GM19023 (cell line): ENCODE results near the gene TTBK2.

Source experiments
- ATAC-seq: cut with Tn5 transposase; IDR thresholded peaks from one replicate; pipeline ENCODE4 v1.9.1; 2021; ENCODE audit warnings: mild to moderate bottlenecking, moderate library complexity; ENCODE audit not compliant: unreplicated experiment

The TTBK2 gene

DNA sequence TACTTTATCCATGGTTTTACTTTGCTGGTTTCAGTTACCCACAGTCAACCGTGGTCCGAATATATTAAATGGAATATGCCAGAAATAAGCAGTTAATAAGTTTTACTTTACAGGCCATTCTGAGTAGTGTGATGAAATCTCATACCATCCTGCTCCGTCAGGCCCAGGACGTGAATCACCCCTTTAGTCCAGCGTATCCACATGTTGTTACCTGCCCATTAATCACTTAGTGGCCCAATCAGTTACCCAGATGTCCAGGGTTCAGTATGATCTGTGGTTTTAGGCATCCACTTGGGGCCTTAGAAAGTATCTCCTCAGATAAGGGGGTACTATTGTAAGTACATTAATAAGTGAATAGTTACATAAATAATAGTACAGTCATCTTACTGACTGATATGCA lies 88.0 kb downstream of the TTBK2 start:
- no peak for ATAC-seq

GRCh38 chr15:42826251-42826890 lies 94.2 kb downstream of the TTBK2 start:
- no peak for ATAC-seq

GRCh38 chr15:42825599-42825998 lies 95.0 kb downstream of the TTBK2 start:
- ATAC-seq: no peak

DNA sequence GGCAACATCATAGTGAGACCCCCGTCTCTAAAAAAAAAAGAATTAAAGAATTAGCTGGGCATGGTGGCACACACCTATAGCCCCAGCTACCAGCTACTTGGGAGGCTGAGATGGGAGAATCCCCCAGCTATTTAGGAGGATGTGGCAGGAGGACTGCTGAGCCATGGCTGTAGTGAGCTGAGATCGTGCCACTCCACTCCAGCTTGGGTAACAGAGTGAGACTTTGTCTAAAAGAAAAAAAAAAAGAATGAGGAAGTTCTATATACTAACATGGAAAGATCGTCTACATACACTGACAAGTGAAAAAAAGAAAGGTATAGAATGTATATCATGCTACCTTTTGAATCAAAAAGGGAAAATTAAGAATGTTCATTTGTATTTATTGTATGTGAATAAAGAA lies 99.8 kb downstream of the TTBK2 start:
- ATAC-seq: no peak

- ATAC-seq: no peak
Measured at GRCh38 chr15:42819786-42820185, 100.8 kb downstream of the TTBK2 start.

- no peak for ATAC-seq
Measured at GRCh38 chr15:42811433-42811832, 109.1 kb downstream of the TTBK2 start.

- no peak for ATAC-seq
Measured at GRCh38 chr15:42808913-42809312, 111.7 kb downstream of the TTBK2 start.

DNA sequence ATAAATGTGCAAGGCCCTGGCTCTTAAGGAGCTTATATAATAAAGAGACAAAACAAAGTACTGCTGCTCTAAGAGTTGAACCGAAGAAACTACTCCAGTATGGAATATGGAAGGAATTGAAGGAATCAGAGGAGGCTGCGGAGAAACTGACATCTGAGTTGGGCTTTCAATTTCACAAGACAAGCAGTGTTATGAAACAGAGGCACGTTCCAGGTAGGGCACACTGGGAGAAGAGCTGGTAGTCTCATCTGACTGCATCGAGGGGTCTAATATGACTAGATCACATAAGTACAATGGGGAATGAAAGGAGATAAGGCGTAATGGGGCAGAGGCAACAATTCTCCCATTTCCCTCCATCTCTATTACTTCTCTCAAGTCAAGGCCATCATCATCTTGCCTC lies 115.3 kb downstream of the TTBK2 start:
- no peak for ATAC-seq

DNA sequence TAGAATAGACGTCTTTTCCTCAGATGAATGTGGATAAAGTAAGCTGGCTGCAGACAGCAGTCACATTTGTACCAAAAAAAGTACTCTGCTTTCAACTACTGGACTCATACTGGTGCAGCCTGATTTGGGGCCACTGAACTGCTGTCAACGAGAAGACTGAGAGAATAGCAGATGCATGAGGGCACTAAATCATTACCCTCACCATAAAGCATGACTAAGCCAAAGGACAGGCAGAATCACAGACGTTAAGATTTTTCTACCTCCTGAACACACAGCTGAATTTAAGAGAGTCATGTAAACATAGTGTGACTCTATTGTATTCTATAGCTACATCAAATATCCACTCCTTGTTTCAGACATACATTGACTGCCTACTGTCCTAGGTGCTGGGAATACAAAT lies 115.8 kb downstream of the TTBK2 start:
- no peak for ATAC-seq

GRCh38 chr15:42803436-42803835 lies 117.1 kb downstream of the TTBK2 start:
- ATAC-seq: no peak

- ATAC-seq: no peak
Measured at GRCh38 chr15:42802168-42802567, 118.4 kb downstream of the TTBK2 start.

- ATAC-seq: no peak
Measured at GRCh38 chr15:42800731-42801474, 119.7 kb downstream of the TTBK2 start.

GRCh38 chr15:42798802-42799201 lies 121.8 kb downstream of the TTBK2 start:
- no peak for ATAC-seq

DNA sequence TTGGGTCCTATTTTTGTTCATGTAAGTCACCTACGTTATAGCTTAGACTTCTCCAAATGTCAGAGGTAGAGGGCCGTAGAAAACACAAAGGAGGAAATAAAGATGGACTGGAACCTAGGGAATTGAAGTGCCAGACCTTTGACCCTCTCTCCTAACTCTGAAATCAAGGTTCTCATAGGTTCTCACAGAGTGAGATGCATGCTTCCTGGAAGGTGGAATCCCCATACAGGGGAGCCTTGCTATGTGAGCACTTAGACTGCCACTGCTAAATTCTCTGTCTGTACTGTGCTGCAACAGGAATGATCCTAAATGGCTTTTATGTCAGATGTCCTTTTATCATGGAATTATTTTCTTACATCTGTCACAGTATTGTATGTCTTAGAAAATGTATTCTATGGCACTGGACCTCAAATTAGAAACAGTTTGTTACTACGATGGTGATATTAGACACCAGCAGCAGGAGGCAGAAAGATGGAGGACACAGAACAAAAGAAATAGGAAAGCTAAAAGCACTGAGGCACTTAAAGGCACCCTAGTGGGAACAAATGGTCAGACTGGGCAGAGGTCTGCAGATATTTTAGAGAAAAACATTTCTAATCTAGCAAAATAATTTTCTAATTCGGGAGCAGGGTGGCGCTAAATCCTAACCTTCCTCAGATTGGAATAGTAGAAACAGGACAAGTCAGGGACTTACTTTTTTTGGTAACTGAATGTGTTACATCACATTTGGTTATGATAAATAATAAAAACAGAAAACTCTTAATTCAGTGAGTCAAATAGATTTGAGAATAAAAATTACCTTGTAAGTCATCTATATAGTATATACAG lies 123.4 kb downstream of the TTBK2 start:
- no peak for ATAC-seq

GRCh38 chr15:42788725-42789124 lies 131.9 kb downstream of the TTBK2 start:
- ATAC-seq: no peak

GRCh38 chr15:42786978-42787377 lies 133.6 kb downstream of the TTBK2 start:
- no peak for ATAC-seq

DNA sequence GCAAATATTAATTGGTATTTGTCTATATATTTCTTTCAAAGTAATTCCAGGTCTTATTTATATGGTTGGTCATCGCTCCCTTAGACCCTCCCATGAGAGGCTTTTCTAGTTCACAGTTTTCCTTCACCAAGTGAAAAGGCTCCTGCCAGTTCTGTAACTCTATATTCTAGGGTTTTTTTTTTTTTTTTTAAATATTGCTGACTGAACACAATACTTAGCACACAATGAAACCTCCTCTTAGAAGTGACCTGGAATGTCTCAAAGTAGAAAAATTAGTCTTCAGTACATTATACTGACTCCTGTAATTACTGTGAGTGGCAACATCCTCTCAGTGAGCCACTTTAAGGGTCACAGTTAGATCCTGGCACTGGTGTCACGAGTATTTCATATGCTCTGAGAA lies 135.0 kb downstream of the TTBK2 start:
- no peak for ATAC-seq

DNA sequence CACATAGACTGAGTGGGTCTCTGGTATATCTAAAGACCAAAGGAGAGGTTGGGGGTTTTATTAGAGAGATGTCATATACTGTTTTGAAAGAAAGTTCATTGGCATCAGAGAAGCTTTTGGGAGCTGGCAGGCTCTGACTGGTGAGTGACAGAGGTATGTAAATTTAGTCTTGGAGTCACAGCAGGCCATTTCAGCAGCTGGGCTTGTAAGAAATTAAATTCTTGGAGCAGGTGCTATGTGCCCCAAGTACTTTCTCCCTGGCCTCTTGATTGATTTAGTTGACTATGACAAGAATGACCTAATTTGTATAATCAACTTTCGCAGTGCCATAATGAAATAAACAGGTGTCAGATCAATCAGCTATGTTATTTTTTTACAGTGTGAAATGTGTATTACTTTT lies 135.9 kb downstream of the TTBK2 start:
- ATAC-seq: no peak

GRCh38 chr15:42782716-42783115 lies 137.9 kb downstream of the TTBK2 start:
- no peak for ATAC-seq

GRCh38 chr15:42775416-42775815 lies 145.2 kb downstream of the TTBK2 start:
- ATAC-seq: no peak

GRCh38 chr15:42772901-42773300 lies 147.7 kb downstream of the TTBK2 start:
- no peak for ATAC-seq

DNA sequence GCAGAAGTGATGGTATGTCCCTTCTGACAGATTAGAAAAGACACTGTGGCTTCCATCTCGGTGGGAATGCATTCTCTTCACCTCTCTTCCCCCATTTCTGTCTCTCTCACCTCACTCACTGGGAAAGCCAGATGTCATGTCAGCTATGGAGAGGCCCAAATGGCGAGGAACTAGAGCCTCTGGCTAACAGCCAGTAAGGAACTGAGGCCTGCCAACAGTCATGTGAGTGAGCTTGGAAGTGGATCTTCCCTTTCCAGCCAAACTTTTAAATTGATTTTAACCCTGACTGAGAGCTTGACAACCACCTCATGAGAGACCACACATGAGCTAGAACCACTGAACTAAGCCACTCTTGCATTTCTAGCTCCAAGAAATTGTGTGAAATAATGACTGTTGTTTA lies 148.4 kb downstream of the TTBK2 start:
- ATAC-seq: no peak
